HFF-Myc (cell line): ENCODE results near the gene SDHC.
"Not testable (repeated sequence)": the region's sequence is repeated elsewhere in the genome, so short reads cannot be mapped to it uniquely, and the experiment has no call there.

Experiments
- DNase-seq: peaks from one replicate; pipeline ENCODE4 v3.0.0-alpha.2; 2011; ENCODE audit warnings: low read depth; ENCODE audit errors: extremely low read depth
- H3K4me3 ChIP-seq: replicated peaks from 2 replicates; pipeline ENCODE4 v1.5.1; 2011; ENCODE audit warnings: low read depth, mild to moderate bottlenecking, control low read depth, low read length
- TF ChIP-seq, protein P1 (sequence below): IDR thresholded peaks from 2 replicates; pipeline ENCODE4 v1.5.1; 2012; ENCODE audit warnings: mild to moderate bottlenecking, low read depth, low read length, control low read depth; ENCODE audit errors: missing control alignments

SDHC gene

GRCh38 chr1:161374373-161374772 lies 60.2 kb downstream of the SDHC start:
- TF ChIP-seq, protein P1, sequence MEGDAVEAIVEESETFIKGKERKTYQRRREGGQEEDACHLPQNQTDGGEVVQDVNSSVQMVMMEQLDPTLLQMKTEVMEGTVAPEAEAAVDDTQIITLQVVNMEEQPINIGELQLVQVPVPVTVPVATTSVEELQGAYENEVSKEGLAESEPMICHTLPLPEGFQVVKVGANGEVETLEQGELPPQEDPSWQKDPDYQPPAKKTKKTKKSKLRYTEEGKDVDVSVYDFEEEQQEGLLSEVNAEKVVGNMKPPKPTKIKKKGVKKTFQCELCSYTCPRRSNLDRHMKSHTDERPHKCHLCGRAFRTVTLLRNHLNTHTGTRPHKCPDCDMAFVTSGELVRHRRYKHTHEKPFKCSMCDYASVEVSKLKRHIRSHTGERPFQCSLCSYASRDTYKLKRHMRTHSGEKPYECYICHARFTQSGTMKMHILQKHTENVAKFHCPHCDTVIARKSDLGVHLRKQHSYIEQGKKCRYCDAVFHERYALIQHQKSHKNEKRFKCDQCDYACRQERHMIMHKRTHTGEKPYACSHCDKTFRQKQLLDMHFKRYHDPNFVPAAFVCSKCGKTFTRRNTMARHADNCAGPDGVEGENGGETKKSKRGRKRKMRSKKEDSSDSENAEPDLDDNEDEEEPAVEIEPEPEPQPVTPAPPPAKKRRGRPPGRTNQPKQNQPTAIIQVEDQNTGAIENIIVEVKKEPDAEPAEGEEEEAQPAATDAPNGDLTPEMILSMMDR, result no peak
- no peak overlapping the region for H3K4me3 ChIP-seq
- DNase-seq, result no peak

DNA sequence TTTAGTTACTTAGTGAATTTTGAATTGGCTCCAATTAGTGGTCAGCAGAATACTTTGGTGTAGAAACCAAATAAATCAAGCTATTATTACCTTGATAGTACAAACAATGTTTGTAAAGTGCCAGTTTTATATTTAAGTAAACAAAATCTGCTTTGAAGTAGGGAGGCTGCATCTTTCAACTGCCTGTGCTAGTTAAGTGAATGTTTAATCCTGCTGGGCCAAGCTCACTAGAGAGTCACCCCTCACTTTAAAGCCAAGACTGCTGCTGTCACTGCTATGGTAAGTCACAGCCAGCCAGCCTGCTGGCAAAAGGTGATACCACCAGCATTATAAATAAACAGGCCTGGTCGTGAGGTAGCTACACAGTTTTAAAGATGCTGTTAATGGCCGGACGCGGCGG lies 63.8 kb downstream of the SDHC start:
- H3K4me3 ChIP-seq, result no peak overlapping the region
- TF ChIP-seq, protein P1, result no peak
- DNase-seq, result no peak

GRCh38 chr1:161379071-161379470 lies 64.9 kb downstream of the SDHC start:
- no peak for DNase-seq
- no peak overlapping the region for H3K4me3 ChIP-seq
- TF ChIP-seq, protein P1, result no peak

DNA sequence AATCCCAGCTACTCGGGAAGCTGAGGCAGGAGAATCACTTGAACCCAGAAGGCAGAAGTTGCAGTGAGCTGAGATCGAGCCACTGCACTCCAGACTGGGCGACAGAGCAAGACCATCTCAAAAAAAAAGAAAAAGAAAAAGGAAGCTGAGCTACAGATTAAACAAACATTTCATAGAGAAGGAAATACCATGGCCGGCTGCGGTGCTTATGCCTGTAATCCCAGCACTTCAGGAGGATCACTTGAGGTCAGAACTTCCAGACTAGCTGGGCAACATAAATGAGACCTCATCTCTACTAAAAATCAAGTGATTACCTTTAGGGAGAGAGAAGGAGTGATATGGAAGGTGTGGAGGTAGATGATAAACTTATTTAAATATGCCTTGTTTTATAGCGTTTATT lies 67.5 kb downstream of the SDHC start:
- no peak overlapping the region for H3K4me3 ChIP-seq
- DNase-seq, result no peak
- TF ChIP-seq, protein P1, result no peak

- DNase-seq, result peak; percentile 32
- no peak overlapping the region for H3K4me3 ChIP-seq
- TF ChIP-seq, protein P1, result peak; percentile 54
Observed at GRCh38 chr1:161382214-161383019, 68.2 kb downstream of the SDHC start.

DNA sequence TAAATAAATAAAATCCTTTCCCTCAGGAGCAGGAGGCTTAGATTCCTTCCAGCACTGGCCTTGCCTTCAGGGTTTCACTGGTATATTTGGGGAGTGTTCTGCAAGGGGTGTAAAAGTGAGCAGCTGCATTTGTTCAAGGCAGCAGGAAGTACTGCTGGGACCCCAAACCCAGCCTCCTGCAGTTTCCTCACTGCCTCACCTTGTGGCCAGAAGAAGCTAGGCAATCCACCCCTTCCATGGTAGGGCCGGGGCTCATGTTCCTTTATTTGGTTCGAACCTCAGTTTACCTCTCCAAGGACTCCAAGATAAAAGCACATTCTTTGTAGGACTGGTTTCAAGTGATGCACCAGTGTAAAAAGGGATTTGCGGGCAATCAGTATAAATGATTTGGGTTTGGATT lies 74.5 kb downstream of the SDHC start:
- DNase-seq, result no peak
- H3K4me3 ChIP-seq, result no peak overlapping the region
- TF ChIP-seq, protein P1, result no peak

GRCh38 chr1:161389158-161389557 lies 75.0 kb downstream of the SDHC start:
- H3K4me3 ChIP-seq, result peak overlapping the region; percentile 48

More at GRCh38 chr1:161389158-161389557, 75.0 kb downstream of the SDHC start:
- DNase-seq, result not testable (repeated sequence)
